Measurements from ENCODE around the gene PRR13. TPM values are rescaled to one million over a fixed set of nuclear protein-coding genes. Genes with fewer than 3 reads are reported as not detected.

Gene PRR13
- total and polyA plus RNA-seq, 2 donors from 2014 or later, result 226 to 889 TPM

- no peak for TF ChIP-seq CTCF (IDR thresholded peaks at IDR 0.05; ENCODE audit: borderline replicate concordance, extremely low read depth, insufficient read depth)
- Histone ChIP-seq H3K9me3 (ENCODE audit: control insufficient read depth in 2 of 3, insufficient read depth in 1 of 3, low read length in 3 of 3) (no peaks in the 10 kb centered on the region), H3K4me3 (ENCODE audit: low read length in 3 of 3) (no peak overlapping the region), H3K27me3 (ENCODE audit: control insufficient read depth, insufficient read depth, low read length) (no peaks in the 10 kb centered on the region), H3K4me1 (ENCODE audit: control insufficient read depth in 2 of 3, insufficient read depth in 2 of 3, low read depth in 1 of 3, low read length in 3 of 3) (no peaks in the 10 kb centered on the region), H3K9ac (ENCODE audit: low read length in 3 of 3) (no peak overlapping the region), H3K27ac (ENCODE audit: low read depth in 2 of 2, low read length in 2 of 2) (no peak overlapping the region), H3K36me3 (ENCODE audit: control insufficient read depth in 2 of 3, insufficient read depth in 3 of 3, low read length in 3 of 3) (peaks cover 13 to 56% (median 35%) of the 10 kb centered on the region in 3 donors)
- FAIRE-seq, result no peak
- DNase-seq, result peak in 2 of 5 donors; percentile 60 to 80
- intact Hi-C loops (cut with DNase I), result no loop called here
Observed at GRCh38 chr12:53482626-53483168, 41.2 kb downstream of the PRR13 start.

- intact Hi-C loops (cut with DNase I), result no loop called here
- no peaks in the 10 kb centered on the region for H3K27me3 ChIP-seq (ENCODE audit: control insufficient read depth, insufficient read depth, low read length)
- no peak overlapping the region for H3K9ac ChIP-seq (ENCODE audit: low read length in 3 of 3)
- peak overlapping the region in 1 of 2 donors; percentile 28 for H3K27ac ChIP-seq (ENCODE audit: low read depth in 2 of 2, low read length in 2 of 2)
- TF ChIP-seq CTCF (IDR thresholded peaks at IDR 0.05; ENCODE audit: borderline replicate concordance, extremely low read depth, insufficient read depth), result no peak
- DNase-seq (peak in 1 of 5 donors; percentile 42), FAIRE-seq (no peak)
- H3K36me3 ChIP-seq (ENCODE audit: control insufficient read depth in 2 of 3, insufficient read depth in 3 of 3, low read length in 3 of 3), result peaks cover 11 to 51% (median 33%) of the 10 kb centered on the region in 3 donors
- H3K9me3 ChIP-seq (ENCODE audit: control insufficient read depth in 2 of 3, insufficient read depth in 1 of 3, low read length in 3 of 3), result no peaks in the 10 kb centered on the region
- no peaks in the 10 kb centered on the region for H3K4me1 ChIP-seq (ENCODE audit: control insufficient read depth in 2 of 3, insufficient read depth in 2 of 3, low read depth in 1 of 3, low read length in 3 of 3)
- no peak overlapping the region for H3K4me3 ChIP-seq (ENCODE audit: low read length in 3 of 3)
Observed at GRCh38 chr12:53483225-53483978, 41.9 kb downstream of the PRR13 start.

GRCh38 chr12:53483979-53484377 lies 42.4 kb downstream of the PRR13 start:
- intact Hi-C loops (cut with DNase I), result no loop called here
- H3K4me3 ChIP-seq (ENCODE audit: low read length in 3 of 3), result no peak overlapping the region
- H3K9me3 ChIP-seq (ENCODE audit: control insufficient read depth in 2 of 3, insufficient read depth in 1 of 3, low read length in 3 of 3), result no peaks in the 10 kb centered on the region
- H3K4me1 ChIP-seq (ENCODE audit: control insufficient read depth in 2 of 3, insufficient read depth in 2 of 3, low read depth in 1 of 3, low read length in 3 of 3), result no peaks in the 10 kb centered on the region
- FAIRE-seq (no peak), DNase-seq (no peak)
- peaks cover 11 to 46% (median 31%) of the 10 kb centered on the region in 3 donors for H3K36me3 ChIP-seq (ENCODE audit: control insufficient read depth in 2 of 3, insufficient read depth in 3 of 3, low read length in 3 of 3)
- H3K27me3 ChIP-seq (ENCODE audit: control insufficient read depth, insufficient read depth, low read length), result no peaks in the 10 kb centered on the region
- no peak overlapping the region for H3K9ac ChIP-seq (ENCODE audit: low read length in 3 of 3)
- no peak for TF ChIP-seq CTCF (IDR thresholded peaks at IDR 0.05; ENCODE audit: borderline replicate concordance, extremely low read depth, insufficient read depth)
- H3K27ac ChIP-seq (ENCODE audit: low read depth in 2 of 2, low read length in 2 of 2), result peak overlapping the region in 1 of 2 donors; percentile 28

All from kidney (tissue), 14 donors.